MCF 10A (cell line): ENCODE results near the gene TDRD7. TPM values are rescaled to one million over a fixed set of nuclear protein-coding genes. Genes with fewer than 3 reads are reported as not detected.

Experiments used
- BruUV-seq: library from RNA; stranded (reverse); fragments of 400-500 nt; replicated peaks from 2 replicates; lab custom pipeline; 2021; lab: Mats Ljungman, UMichigan
- CTCF ChIA-PET: fragments of 300-600 bp; sonication (Branson Sonifier 250); formaldehyde crosslinking; extraction: SDS; loops from one replicate; lab custom pipeline; 2021; ENCODE audit warnings: antibody characterized with exemption, inconsistent platforms; lab: Yijun Ruan, JAX
- POLR2A ChIA-PET: fragments of 300-600, 350-650 bp; sonication (Branson Sonifier 250); formaldehyde crosslinking; extraction: SDS; loops from one replicate; lab custom pipeline; 2020; ENCODE audit warnings: antibody characterized with exemption, inconsistent platforms; lab: Yijun Ruan, JAX
- DNase-seq: peaks from one replicate; pipeline ENCODE4 v3.0.0-alpha.2; 2018; ENCODE audit not compliant: unreplicated experiment
- H3K27ac Mint-ChIP-seq: one replicate; pipeline ENCODE4 v1.8.0; 2022; ENCODE audit warnings: mild to moderate bottlenecking, low read depth, mixed read lengths; ENCODE audit not compliant: unreplicated experiment
- H3K27me3 Mint-ChIP-seq: one replicate; pipeline ENCODE4 v1.8.0; 2022; ENCODE audit warnings: mixed read lengths; ENCODE audit not compliant: insufficient read depth, unreplicated experiment
- H3K36me3 Mint-ChIP-seq: one replicate; pipeline ENCODE4 v1.8.0; 2022; ENCODE audit warnings: mild to moderate bottlenecking, moderate library complexity, mixed read lengths; ENCODE audit not compliant: insufficient read depth, unreplicated experiment
- H3K4me1 Mint-ChIP-seq: one replicate; pipeline ENCODE4 v1.8.0; 2022; ENCODE audit warnings: mixed read lengths; ENCODE audit not compliant: insufficient read depth, unreplicated experiment
- H3K4me3 Mint-ChIP-seq: one replicate; pipeline ENCODE4 v1.8.0; 2022; ENCODE audit warnings: mild to moderate bottlenecking, moderate library complexity, mixed read lengths; ENCODE audit not compliant: unreplicated experiment
- H3K9me3 Mint-ChIP-seq: one replicate; pipeline ENCODE4 v1.8.0; 2022; ENCODE audit warnings: mixed read lengths; ENCODE audit not compliant: unreplicated experiment
- intact Hi-C: fragments of 100-400 bp; cut with micrococcal nuclease; formaldehyde crosslinking; loops from 2 replicates; pipeline ENCODE4 v1.14.1; 2022
- total RNA-seq: library from RNA; stranded (reverse); gene quantifications from 2 replicates; pipeline ENCODE4 v1.2.3, GENCODE V29; 2022
- TF ChIP-seq, protein P1 (sequence below): fragments of 200-600 bp; IDR thresholded peaks from one replicate; pipeline ENCODE4 v1.8.0; 2022; ENCODE audit warnings: antibody characterized with exemption, mild to moderate bottlenecking; ENCODE audit not compliant: unreplicated experiment

Gene TDRD7
- total RNA-seq, 1 experiment from 2014 or later = 7.1 TPM

DNA sequence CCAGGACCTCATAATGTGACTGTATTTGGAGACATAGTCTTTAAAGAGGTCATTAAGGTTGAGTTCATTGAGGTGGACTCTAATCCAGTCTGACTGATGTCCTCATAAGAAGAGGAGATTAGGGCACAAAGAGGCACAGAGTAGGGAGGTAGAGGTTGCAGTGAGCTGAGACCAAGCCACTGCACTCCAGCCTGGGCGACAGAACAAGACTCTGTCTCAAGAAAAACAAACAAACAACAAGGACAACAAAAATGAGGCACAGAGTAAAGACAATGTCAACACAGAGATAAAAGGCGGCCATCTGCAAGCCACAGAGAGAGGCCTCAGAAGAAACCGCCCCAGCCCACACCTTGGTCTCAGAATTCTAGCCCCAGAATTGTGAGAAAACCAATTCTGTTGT lies 17.0 kb upstream of the TDRD7 start:
- no peak for DNase-seq
- Mint-ChIP-seq H3K4me1 (peaks cover 6% of the 10 kb centered on the region), H3K4me3 (no peak overlapping the region), H3K27ac (no peak overlapping the region), H3K36me3 (no peaks in the 10 kb centered on the region), H3K9me3 (no peaks in the 10 kb centered on the region), H3K27me3 (no peaks in the 10 kb centered on the region)
- no TSS peak for BruUV-seq
- TF ChIP-seq, protein P1, sequence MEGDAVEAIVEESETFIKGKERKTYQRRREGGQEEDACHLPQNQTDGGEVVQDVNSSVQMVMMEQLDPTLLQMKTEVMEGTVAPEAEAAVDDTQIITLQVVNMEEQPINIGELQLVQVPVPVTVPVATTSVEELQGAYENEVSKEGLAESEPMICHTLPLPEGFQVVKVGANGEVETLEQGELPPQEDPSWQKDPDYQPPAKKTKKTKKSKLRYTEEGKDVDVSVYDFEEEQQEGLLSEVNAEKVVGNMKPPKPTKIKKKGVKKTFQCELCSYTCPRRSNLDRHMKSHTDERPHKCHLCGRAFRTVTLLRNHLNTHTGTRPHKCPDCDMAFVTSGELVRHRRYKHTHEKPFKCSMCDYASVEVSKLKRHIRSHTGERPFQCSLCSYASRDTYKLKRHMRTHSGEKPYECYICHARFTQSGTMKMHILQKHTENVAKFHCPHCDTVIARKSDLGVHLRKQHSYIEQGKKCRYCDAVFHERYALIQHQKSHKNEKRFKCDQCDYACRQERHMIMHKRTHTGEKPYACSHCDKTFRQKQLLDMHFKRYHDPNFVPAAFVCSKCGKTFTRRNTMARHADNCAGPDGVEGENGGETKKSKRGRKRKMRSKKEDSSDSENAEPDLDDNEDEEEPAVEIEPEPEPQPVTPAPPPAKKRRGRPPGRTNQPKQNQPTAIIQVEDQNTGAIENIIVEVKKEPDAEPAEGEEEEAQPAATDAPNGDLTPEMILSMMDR = no peak
- POLR2A ChIA-PET = no interaction called here
- CTCF ChIA-PET = interaction anchor here (4.5 kb wide), 1 partner anchor 8 kb away, joined by 50 read pairs; no protein-coding TSS in a partner anchor
- intact Hi-C loops = no loop called here

GRCh38 chr9:97395745-97396144 lies 16.2 kb upstream of the TDRD7 start:
- intact Hi-C loops = no loop called here
- H3K36me3 Mint-ChIP-seq = no peaks in the 10 kb centered on the region
- ChIA-PET CTCF (interaction anchor here (0.6 to 4.5 kb wide), 2 partner anchors 9 to 12 kb away, joined by 4 to 50 read pairs; no protein-coding TSS in a partner anchor), POLR2A (no interaction called here)
- H3K27ac Mint-ChIP-seq = no peak overlapping the region
- DNase-seq = no peak
- H3K27me3 Mint-ChIP-seq = no peaks in the 10 kb centered on the region
- BruUV-seq = no TSS peak
- peaks cover 6% of the 10 kb centered on the region for H3K4me1 Mint-ChIP-seq
- TF ChIP-seq, protein P1 = no peak
- H3K4me3 Mint-ChIP-seq = no peak overlapping the region
- H3K9me3 Mint-ChIP-seq = no peaks in the 10 kb centered on the region

DNA sequence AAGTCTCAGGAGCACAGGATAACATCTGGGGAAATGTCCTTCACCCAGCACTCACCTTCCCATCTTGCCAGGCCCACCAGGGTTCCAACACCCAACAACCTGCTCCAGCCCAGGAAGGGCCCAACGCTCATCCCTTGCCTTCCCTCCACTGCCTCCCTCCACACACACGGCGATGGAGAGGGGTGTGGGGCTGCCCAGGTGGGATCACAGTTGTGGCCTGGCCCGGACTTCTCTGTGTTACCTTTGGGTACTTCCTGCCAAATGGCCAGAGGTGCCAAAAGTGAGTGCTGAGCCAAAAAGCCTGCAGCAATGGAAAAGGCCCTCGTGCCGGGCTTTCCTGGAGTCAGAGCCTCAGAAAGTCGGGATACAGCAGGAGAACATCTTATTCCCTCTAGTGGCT lies 15.6 kb upstream of the TDRD7 start:
- CTCF ChIA-PET = interaction anchor here (4.5 kb wide), 1 partner anchor 10 kb away, joined by 50 read pairs; no protein-coding TSS in a partner anchor
- TF ChIP-seq, protein P1 = no peak
- Mint-ChIP-seq H3K27me3 (no peaks in the 10 kb centered on the region), H3K4me3 (no peak overlapping the region), H3K9me3 (no peaks in the 10 kb centered on the region), H3K27ac (no peak overlapping the region), H3K4me1 (peaks cover 6% of the 10 kb centered on the region), H3K36me3 (no peaks in the 10 kb centered on the region)
- POLR2A ChIA-PET = no interaction called here
- no peak for DNase-seq
- intact Hi-C loops = no loop called here
- no TSS peak for BruUV-seq

DNA sequence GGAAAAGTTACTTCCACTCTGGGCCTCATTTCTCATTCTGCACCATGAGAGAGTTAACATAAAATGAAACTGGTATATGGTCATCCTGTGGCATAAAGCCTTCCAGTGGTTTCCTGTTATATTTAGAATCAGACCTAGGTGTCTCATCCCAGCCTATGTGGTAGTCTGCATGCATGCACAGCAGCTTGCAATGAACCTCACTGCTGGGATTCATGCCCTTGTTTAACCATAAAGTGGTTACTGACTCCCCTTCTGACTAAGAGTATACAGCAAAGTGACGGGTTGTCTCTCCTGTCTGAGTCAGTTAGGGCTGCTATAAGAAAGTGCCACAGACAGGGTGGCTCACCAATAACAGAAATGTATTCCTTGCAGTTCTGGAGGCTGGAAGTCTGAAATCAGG lies 14.7 kb upstream of the TDRD7 start:
- TF ChIP-seq, protein P1 = no peak
- intact Hi-C loops = no loop called here
- H3K27ac Mint-ChIP-seq = no peak overlapping the region
- CTCF ChIA-PET = interaction anchor here (1.1 to 4.5 kb wide), 5 partner anchors 9 to 543 kb away, joined by 3 to 50 read pairs (median 10); partner anchors contain the start of genes TDRD7 and ZNF782
- H3K36me3 Mint-ChIP-seq = no peaks in the 10 kb centered on the region
- peaks cover 6% of the 10 kb centered on the region for H3K4me1 Mint-ChIP-seq
- POLR2A ChIA-PET = no interaction called here
- no TSS peak for BruUV-seq
- H3K9me3 Mint-ChIP-seq = no peaks in the 10 kb centered on the region
- DNase-seq = no peak
- no peak overlapping the region for H3K4me3 Mint-ChIP-seq
- H3K27me3 Mint-ChIP-seq = no peaks in the 10 kb centered on the region
